ENCODE measurements around the gene HYLS1. TPM values are rescaled to one million over a fixed set of nuclear protein-coding genes. Genes with fewer than 3 reads are reported as not detected.
A peak's percentile ranks its signal among the peaks of the same experiment; 100 is the strongest.

The HYLS1 gene
- total and polyA plus RNA-seq, 9 of the 15 experiments (the other 6 are each of a cell fraction or from before 2014, with no cell fraction given): 2.7 to 8.2 (median 4.8) TPM

DNA sequence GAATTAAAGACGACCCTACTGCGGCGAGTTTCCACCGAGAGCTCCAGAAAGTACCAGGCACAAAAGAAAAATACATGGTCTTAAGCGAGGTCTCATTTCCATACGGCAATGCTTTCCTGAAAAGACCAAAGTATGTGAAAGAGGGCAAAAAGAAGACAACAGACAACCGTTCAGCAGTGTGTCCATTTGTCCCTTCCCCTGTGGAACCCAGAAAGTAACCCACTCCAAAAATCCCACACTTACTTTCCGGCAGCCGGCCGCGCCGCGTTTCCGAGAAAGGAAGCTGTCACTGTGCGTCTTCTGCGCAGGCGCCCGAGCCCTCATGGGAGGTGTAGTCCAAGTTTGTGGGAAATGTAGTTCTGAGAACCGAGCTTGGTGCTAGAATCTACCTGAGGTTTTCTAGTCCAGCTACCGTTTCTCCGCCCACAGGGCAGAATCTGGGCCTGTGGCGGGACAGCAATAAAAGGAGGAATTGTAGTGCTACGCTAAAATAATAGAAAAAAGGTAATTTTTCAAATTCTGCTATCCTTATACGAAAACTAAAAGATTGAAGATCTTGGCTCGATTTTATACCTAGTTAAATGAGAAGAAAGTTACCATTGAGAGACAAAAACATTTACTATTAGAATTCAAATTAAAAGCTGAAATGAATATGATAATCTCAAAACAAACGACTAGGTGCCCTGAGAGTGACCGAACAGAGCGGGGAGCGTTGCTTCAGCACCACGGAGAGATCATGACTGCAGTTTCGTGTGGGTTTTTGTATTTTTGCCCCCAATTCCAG, 15.7 kb downstream of the HYLS1 start, which contains the start of gene PUS3 (continued):
- TF ChIP-seq RBM14 (IDR thresholded peaks at IDR 0.05; ENCODE audit: borderline replicate concordance, insufficient read depth, low read depth, low read length) (no peak), NFIX (CRISPR knock-in tag; IDR thresholded peaks at IDR 0.05; ENCODE audit: low read depth) (no peak), ZNF655 (CRISPR knock-in tag; IDR thresholded peaks at IDR 0.05) (no peak), ZNF431 (CRISPR knock-in tag; IDR thresholded peaks at IDR 0.05) (no peak), POLR2AphosphoS5 (IDR thresholded peaks at IDR 0.05; ENCODE audit: control insufficient read depth, insufficient read depth, low read depth, low read length) (peak; percentile 89), SUPT5H (IDR thresholded peaks at IDR 0.05) (peak; percentile 89), ZNF143 (CRISPR knock-in tag; IDR thresholded peaks at IDR 0.05) (peak; percentile 84), GABPB2 (CRISPR knock-in tag; conservative IDR thresholded peaks at IDR 0.05) (no peak), MYBL2 (IDR thresholded peaks at IDR 0.05; ENCODE audit: low read depth) (no peak), MYBL2 (CRISPR knock-in tag; IDR thresholded peaks at IDR 0.05; ENCODE audit: borderline replicate concordance) (no peak), ILF3 (IDR thresholded peaks at IDR 0.05; ENCODE audit: borderline replicate concordance) (no peak)
- TF ChIP-seq, protein P1, sequence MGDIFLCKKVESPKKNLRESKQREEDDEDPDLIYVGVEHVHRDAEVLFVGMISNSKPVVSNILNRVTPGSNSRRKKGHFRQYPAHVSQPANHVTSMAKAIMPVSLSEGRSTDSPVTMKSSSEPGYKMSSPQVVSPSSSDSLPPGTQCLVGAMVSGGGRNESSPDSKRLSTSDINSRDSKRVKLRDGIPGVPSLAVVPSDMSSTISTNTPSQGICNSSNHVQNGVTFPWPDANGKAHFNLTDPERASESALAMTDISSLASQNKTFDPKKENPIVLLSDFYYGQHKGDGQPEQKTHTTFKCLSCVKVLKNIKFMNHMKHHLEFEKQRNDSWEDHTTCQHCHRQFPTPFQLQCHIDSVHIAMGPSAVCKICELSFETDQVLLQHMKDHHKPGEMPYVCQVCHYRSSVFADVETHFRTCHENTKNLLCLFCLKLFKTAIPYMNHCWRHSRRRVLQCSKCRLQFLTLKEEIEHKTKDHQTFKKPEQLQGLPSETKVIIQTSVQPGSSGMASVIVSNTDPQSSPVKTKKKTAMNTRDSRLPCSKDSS (IDR thresholded peaks at IDR 0.05; ENCODE audit: low read depth, partially characterized antibody): no peak
- TF ChIP-seq, protein P2, sequence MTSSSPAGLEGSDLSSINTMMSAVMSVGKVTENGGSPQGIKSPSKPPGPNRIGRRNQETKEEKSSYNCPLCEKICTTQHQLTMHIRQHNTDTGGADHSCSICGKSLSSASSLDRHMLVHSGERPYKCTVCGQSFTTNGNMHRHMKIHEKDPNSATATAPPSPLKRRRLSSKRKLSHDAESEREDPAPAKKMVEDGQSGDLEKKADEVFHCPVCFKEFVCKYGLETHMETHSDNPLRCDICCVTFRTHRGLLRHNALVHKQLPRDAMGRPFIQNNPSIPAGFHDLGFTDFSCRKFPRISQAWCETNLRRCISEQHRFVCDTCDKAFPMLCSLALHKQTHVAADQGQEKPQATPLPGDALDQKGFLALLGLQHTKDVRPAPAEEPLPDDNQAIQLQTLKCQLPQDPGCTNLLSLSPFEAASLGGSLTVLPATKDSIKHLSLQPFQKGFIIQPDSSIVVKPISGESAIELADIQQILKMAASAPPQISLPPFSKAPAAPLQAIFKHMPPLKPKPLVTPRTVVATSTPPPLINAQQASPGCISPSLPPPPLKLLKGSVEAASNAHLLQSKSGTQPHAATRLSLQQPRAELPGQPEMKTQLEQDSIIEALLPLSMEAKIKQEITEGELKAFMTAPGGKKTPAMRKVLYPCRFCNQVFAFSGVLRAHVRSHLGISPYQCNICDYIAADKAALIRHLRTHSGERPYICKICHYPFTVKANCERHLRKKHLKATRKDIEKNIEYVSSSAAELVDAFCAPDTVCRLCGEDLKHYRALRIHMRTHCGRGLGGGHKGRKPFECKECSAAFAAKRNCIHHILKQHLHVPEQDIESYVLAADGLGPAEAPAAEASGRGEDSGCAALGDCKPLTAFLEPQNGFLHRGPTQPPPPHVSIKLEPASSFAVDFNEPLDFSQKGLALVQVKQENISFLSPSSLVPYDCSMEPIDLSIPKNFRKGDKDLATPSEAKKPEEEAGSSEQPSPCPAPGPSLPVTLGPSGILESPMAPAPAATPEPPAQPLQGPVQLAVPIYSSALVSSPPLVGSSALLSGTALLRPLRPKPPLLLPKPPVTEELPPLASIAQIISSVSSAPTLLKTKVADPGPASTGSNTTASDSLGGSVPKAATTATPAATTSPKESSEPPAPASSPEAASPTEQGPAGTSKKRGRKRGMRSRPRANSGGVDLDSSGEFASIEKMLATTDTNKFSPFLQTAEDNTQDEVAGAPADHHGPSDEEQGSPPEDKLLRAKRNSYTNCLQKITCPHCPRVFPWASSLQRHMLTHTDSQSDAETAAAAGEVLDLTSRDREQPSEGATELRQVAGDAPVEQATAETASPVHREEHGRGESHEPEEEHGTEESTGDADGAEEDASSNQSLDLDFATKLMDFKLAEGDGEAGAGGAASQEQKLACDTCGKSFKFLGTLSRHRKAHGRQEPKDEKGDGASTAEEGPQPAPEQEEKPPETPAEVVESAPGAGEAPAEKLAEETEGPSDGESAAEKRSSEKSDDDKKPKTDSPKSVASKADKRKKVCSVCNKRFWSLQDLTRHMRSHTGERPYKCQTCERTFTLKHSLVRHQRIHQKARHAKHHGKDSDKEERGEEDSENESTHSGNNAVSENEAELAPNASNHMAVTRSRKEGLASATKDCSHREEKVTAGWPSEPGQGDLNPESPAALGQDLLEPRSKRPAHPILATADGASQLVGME (CRISPR knock-in tag; IDR thresholded peaks at IDR 0.05): no peak
- TF ChIP-seq, protein P3, sequence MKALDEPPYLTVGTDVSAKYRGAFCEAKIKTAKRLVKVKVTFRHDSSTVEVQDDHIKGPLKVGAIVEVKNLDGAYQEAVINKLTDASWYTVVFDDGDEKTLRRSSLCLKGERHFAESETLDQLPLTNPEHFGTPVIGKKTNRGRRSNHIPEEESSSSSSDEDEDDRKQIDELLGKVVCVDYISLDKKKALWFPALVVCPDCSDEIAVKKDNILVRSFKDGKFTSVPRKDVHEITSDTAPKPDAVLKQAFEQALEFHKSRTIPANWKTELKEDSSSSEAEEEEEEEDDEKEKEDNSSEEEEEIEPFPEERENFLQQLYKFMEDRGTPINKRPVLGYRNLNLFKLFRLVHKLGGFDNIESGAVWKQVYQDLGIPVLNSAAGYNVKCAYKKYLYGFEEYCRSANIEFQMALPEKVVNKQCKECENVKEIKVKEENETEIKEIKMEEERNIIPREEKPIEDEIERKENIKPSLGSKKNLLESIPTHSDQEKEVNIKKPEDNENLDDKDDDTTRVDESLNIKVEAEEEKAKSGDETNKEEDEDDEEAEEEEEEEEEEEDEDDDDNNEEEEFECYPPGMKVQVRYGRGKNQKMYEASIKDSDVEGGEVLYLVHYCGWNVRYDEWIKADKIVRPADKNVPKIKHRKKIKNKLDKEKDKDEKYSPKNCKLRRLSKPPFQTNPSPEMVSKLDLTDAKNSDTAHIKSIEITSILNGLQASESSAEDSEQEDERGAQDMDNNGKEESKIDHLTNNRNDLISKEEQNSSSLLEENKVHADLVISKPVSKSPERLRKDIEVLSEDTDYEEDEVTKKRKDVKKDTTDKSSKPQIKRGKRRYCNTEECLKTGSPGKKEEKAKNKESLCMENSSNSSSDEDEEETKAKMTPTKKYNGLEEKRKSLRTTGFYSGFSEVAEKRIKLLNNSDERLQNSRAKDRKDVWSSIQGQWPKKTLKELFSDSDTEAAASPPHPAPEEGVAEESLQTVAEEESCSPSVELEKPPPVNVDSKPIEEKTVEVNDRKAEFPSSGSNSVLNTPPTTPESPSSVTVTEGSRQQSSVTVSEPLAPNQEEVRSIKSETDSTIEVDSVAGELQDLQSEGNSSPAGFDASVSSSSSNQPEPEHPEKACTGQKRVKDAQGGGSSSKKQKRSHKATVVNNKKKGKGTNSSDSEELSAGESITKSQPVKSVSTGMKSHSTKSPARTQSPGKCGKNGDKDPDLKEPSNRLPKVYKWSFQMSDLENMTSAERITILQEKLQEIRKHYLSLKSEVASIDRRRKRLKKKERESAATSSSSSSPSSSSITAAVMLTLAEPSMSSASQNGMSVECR (CRISPR knock-in tag; IDR thresholded peaks at IDR 0.05): no peak

Data from K562 (cell line).